GM20431 (cell line): Measurements from ENCODE around the gene OGA.

Experiments used
- in situ Hi-C: fragments of 300-500 bp; cut with MseI, MboI; formaldehyde crosslinking; loops from one replicate; pipeline ENCODE4 v1.15.0; 2020; ENCODE audit warnings: low sequenced_read_pairs; ENCODE audit not compliant: unreplicated experiment

The OGA gene

GRCh38 chr10:101767600-101767945 lies 50.7 kb downstream of the OGA start:
- in situ Hi-C loops = loop anchor here (25.0 kb wide), 1 partner anchor 555 kb away; no protein-coding TSS in a partner anchor

GRCh38 chr10:101766753-101767599 lies 51.3 kb downstream of the OGA start:
- in situ Hi-C loops = loop anchor here (25.0 kb wide), 1 partner anchor 555 kb away; no protein-coding TSS in a partner anchor

GRCh38 chr10:101766306-101766705 lies 51.9 kb downstream of the OGA start:
- in situ Hi-C loops = loop anchor here (25.0 kb wide), 1 partner anchor 554 kb away; no protein-coding TSS in a partner anchor

GRCh38 chr10:101763141-101763846 lies 55.0 kb downstream of the OGA start:
- in situ Hi-C loops = loop anchor here (25.0 kb wide), 1 partner anchor 551 kb away; no protein-coding TSS in a partner anchor

- in situ Hi-C loops = loop anchor here (25.0 kb wide), 1 partner anchor 550 kb away; no protein-coding TSS in a partner anchor
Measured at GRCh38 chr10:101762736-101763135, 55.5 kb downstream of the OGA start.

GRCh38 chr10:101761226-101761625 lies 57.0 kb downstream of the OGA start:
- in situ Hi-C loops = loop anchor here (25.0 kb wide), 1 partner anchor 549 kb away; no protein-coding TSS in a partner anchor

GRCh38 chr10:101760510-101760909 lies 57.7 kb downstream of the OGA start:
- in situ Hi-C loops = loop anchor here (25.0 kb wide), 1 partner anchor 548 kb away; no protein-coding TSS in a partner anchor

- in situ Hi-C loops = loop anchor here (25.0 kb wide), 1 partner anchor 547 kb away; no protein-coding TSS in a partner anchor
Measured at GRCh38 chr10:101759309-101760247, 58.7 kb downstream of the OGA start.

GRCh38 chr10:101758858-101759257 lies 59.4 kb downstream of the OGA start:
- in situ Hi-C loops = loop anchor here (25.0 kb wide), 1 partner anchor 547 kb away; no protein-coding TSS in a partner anchor

GRCh38 chr10:101752241-101752640 lies 66.0 kb downstream of the OGA start:
- in situ Hi-C loops = loop anchor here (25.0 kb wide), 1 partner anchor 540 kb away; no protein-coding TSS in a partner anchor

GRCh38 chr10:101749047-101750016 lies 68.9 kb downstream of the OGA start:
- in situ Hi-C loops = loop anchor here (25.0 kb wide), 1 partner anchor 537 kb away; no protein-coding TSS in a partner anchor

- in situ Hi-C loops = no loop called here
Measured at GRCh38 chr10:101748496-101748895, 69.7 kb downstream of the OGA start.

GRCh38 chr10:101745074-101745696 lies 73.1 kb downstream of the OGA start:
- in situ Hi-C loops = no loop called here

GRCh38 chr10:101744267-101744666 lies 74.0 kb downstream of the OGA start:
- in situ Hi-C loops = no loop called here

- in situ Hi-C loops = no loop called here
Measured at GRCh38 chr10:101741938-101742337, 76.3 kb downstream of the OGA start.

- in situ Hi-C loops = no loop called here
Measured at GRCh38 chr10:101736666-101737065, 81.6 kb downstream of the OGA start.
